Esophagus squamous epithelium (tissue), 5 donors: Measurements from ENCODE around the gene NUDCD2. TPM values are rescaled to one million over a fixed set of nuclear protein-coding genes. Genes with fewer than 3 reads are reported as not detected.

Experiments used
- DNase-seq: peaks from one replicate; lab custom pipeline; 2025; lab: John Stamatoyannopoulos, UW
- H3K27ac ChIP-seq, 4 donors: fragments of 200-600 bp; sonication (generic); one replicate each; pipeline ENCODE4 v1.5.1; 2016 to 2019; ENCODE audit warnings: mild to moderate bottlenecking in 1 of 4
- H3K27me3 ChIP-seq, 4 donors: fragments of 200-600 bp; sonication (generic); 1 replicate in 3 of 4; 2 replicates in 1 of 4; pipeline versions ENCODE4 v1.5.1 to v1.6.0; 2017 to 2021; ENCODE audit warnings: antibody characterized with exemption in 1 of 4
- H3K36me3 ChIP-seq, 3 donors: fragments of 200-600 bp; sonication (generic); one replicate each; pipeline ENCODE4 v1.5.1; 2016 to 2019
- H3K4me1 ChIP-seq, 3 donors: fragments of 200-600 bp; sonication (generic); one replicate each; pipeline ENCODE4 v1.5.1; 2017 to 2019
- H3K4me3 ChIP-seq, 4 donors: fragments of 200-600 bp; sonication (generic); 1 replicate in 3 of 4; 2 replicates in 1 of 4; pipeline ENCODE4 v1.5.1; 2016 to 2019; ENCODE audit warnings: mild to moderate bottlenecking in 2 of 4, moderate library complexity in 1 of 4
- H3K9me3 ChIP-seq, 3 donors: fragments of 200-600 bp; sonication (generic); one replicate each; pipeline ENCODE4 v1.5.1; 2016 to 2019
- CTCF ChIP-seq, 6 experiments: fragments of 450-650 bp in 4 of 6; fragments of 200-600 bp in 2 of 6; sonication (generic) in 2 of 6; IDR thresholded peaks; one replicate each; pipeline ENCODE4 v1.5.1; 2016 to 2019; ENCODE audit warnings: antibody characterized with exemption in 6 of 6, mild to moderate bottlenecking in 4 of 6, moderate library complexity in 4 of 6
- POLR2A ChIP-seq, 4 donors: fragments of 450-650 bp; IDR thresholded peaks; one replicate each; pipeline ENCODE4 v1.6.1; 2017; ENCODE audit warnings: antibody characterized with exemption in 4 of 4, mild to moderate bottlenecking in 4 of 4, moderate library complexity in 3 of 4
- WGBS, 2 donors: methylation state at CpG; one replicate each; pipeline ENCODE4 v1.1.5; 2018; 5-methylcytosine and 5-hydroxymethylcytosine counted together
- intact Hi-C: fragments of 100-400 bp; cut with DNase I; formaldehyde crosslinking; loops from one replicate; pipeline ENCODE4 v1.15.0; 2022
- total RNA-seq, 4 donors: library from RNA; depleted of rRNA; stranded (reverse); fragments of >200 nt; gene quantifications; one replicate each; pipeline ENCODE4 v1.1.0, GENCODE V29; 2016
- donor health status: DM: yes; HTN: yes; CAD: no.

NUDCD2 gene
- total RNA-seq, 4 donors from 2014 or later: 2.5 to 11.6 (median 6.1) TPM

DNA sequence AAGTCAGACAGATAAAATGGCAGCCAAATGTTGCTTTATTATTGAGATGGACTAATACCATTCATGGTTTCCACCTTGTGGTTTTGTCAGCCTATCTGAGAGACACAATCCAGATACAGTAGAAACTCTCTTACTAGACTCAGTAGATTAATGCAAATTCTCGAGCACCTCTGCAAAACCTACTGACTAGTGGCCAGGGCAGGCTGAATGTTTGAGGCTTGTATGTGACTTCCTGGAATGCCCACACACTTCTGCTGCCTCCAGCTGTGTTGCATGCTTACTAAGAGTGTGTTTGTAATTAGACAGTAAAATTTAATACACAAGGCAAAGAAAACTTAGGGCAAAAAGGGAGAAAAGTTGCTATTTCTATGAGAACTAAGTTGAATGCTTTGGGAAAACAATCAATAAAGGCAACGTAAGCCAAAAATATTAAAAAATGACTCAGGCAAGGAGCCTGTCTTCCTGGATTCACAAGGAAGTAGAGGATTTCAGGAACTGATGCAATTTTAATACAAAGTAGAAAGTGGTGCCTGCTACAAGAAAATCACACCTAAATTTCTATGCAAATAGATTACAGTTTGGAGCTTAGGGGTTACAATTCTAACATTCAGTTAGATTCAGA, 52.8 kb downstream of the NUDCD2 start:
- intact Hi-C loops: no loop called here

GRCh38 chr5:163404364-163405173, 55.3 kb downstream of the NUDCD2 start:
- TF ChIP-seq POLR2A (IDR thresholded peaks at IDR 0.05) (no peak), CTCF (IDR thresholded peaks at IDR 0.05) (no peak)
- intact Hi-C loops: no loop called here
- WGBS, 2 donors: 53 to 66% methylated on average over 10 of the region's 10 CpGs
- Histone ChIP-seq H3K36me3 (no peaks in the 10 kb centered on the region), H3K27ac (no peak overlapping the region), H3K27me3 (no peaks in the 10 kb centered on the region), H3K4me1 (peaks cover 0 to 25% (median 4%) of the 10 kb centered on the region in 3 donors), H3K9me3 (no peaks in the 10 kb centered on the region), H3K4me3 (no peak overlapping the region)
- no peak for DNase-seq

More for the DNA sequence above, 52.8 kb downstream of the NUDCD2 start:
- Histone ChIP-seq H3K4me3 (no peak overlapping the region), H3K27ac (peak overlapping the region in 1 of 4 donors; percentile 19), H3K27me3 (no peaks in the 10 kb centered on the region), H3K36me3 (no peaks in the 10 kb centered on the region), H3K4me1 (peaks cover 0 to 33% (median 4%) of the 10 kb centered on the region in 3 donors), H3K9me3 (no peaks in the 10 kb centered on the region)
- DNase-seq: no peak
- TF ChIP-seq CTCF (IDR thresholded peaks at IDR 0.05): no peak
- no peak for TF ChIP-seq POLR2A (IDR thresholded peaks at IDR 0.05)
- 30 to 42% methylated on average over 2 of the region's 2 CpGs for WGBS, 2 donors

GRCh38 chr5:163402007-163402406, 57.9 kb downstream of the NUDCD2 start:
- 58 to 83% methylated on average over 2 of the region's 2 CpGs for WGBS, 2 donors
- no peaks in the 10 kb centered on the region for H3K36me3 ChIP-seq
- no peak overlapping the region for H3K4me3 ChIP-seq
- no peaks in the 10 kb centered on the region for H3K4me1 ChIP-seq
- TF ChIP-seq POLR2A (IDR thresholded peaks at IDR 0.05) (no peak), CTCF (IDR thresholded peaks at IDR 0.05) (no peak)
- intact Hi-C loops: no loop called here
- DNase-seq: no peak
- no peaks in the 10 kb centered on the region for H3K27me3 ChIP-seq
- no peaks in the 10 kb centered on the region for H3K9me3 ChIP-seq
- no peak overlapping the region for H3K27ac ChIP-seq

GRCh38 chr5:163401271-163401670, 58.6 kb downstream of the NUDCD2 start:
- no peak for TF ChIP-seq POLR2A (IDR thresholded peaks at IDR 0.05)
- TF ChIP-seq CTCF (IDR thresholded peaks at IDR 0.05): no peak
- Histone ChIP-seq H3K9me3 (no peaks in the 10 kb centered on the region), H3K4me1 (no peaks in the 10 kb centered on the region), H3K27me3 (no peaks in the 10 kb centered on the region), H3K27ac (no peak overlapping the region), H3K36me3 (no peaks in the 10 kb centered on the region), H3K4me3 (no peak overlapping the region)
- intact Hi-C loops: no loop called here
- no peak for DNase-seq
- WGBS, 2 donors: 60 to 74% methylated on average over 4 of the region's 4 CpGs

DNA sequence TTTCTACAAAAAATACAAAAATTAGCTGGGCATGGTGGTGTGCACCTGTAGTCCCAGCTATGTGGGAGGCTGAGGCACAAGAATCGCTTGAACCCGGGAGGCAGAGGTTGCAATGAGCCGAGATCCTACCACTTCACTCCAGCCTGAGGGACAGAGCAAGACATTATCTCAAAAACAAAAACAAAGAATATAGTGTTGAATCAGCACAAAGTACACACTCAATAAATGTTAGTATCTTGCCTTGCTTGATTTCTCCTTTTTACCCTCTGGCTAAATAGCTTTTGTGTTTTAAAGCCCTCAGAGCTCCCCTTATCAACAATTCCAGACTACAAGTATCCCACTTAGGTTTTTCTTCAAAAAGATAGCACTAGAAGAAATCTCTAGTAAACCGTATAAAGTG, 60.0 kb downstream of the NUDCD2 start:
- intact Hi-C loops: no loop called here
- Histone ChIP-seq H3K4me3 (no peak overlapping the region), H3K27me3 (no peaks in the 10 kb centered on the region), H3K27ac (no peak overlapping the region), H3K9me3 (no peaks in the 10 kb centered on the region), H3K36me3 (no peaks in the 10 kb centered on the region), H3K4me1 (no peaks in the 10 kb centered on the region)
- DNase-seq: no peak
- 69 to 72% methylated on average over 4 of the region's 4 CpGs for WGBS, 2 donors
- TF ChIP-seq POLR2A (IDR thresholded peaks at IDR 0.05): no peak
- no peak for TF ChIP-seq CTCF (IDR thresholded peaks at IDR 0.05)
